Measurements from ENCODE around the gene OR51D1. TPM values are rescaled to one million over a fixed set of nuclear protein-coding genes. Genes with fewer than 3 reads are reported as not detected.

Gene OR51D1
- total and polyA plus RNA-seq, 9 of the 15 experiments (the other 6 are each of a cell fraction or from before 2014, with no cell fraction given) = not detected

DNA sequence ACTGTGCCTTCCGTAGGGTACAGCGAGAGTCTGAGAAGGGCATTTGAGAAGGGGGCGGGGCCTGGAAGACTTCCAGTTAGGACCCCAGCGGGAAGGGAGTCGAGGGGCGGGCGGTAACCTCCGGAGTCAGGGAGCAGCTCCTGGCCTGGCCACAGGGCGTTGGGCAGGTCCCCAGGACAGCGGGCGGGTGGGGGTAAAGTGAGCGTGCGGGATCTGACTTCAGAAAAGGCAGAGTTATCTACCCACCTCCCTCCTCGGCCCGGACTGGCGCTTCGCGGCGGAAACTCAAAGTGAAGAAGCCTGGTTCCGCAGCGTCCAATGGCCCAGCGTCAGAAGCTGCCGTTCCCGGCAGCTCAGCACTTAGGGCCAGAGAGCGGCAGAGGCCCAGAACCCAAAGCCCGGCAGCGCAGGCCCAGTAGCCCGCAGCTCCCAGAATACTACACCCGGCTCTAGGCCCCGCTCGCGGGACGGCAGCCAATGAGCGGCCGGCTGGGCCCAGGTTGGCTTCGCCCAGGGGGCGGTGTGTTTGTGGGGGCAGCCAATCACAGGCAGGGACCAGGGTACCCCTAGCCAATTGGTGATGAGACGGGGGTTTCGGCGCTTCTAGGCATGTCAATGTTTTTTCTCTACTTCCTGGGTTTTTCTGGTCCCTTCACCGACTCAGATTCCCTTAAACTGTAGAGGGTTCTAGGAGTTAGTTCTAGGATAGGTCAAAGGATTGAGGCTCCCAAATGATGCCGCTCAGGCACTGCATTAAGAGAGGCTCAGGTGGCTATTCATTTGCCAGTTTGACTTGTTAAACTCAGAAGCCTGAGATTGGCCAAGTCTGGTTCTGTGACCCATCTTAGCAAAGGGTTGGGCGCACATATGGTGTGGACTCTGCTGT lies 29.3 kb upstream of the OR51D1 start, which contains the start of gene TRIM68 (continued):
- no peak for TF ChIP-seq JUN (IDR thresholded peaks at IDR 0.05; ENCODE audit: borderline replicate concordance, low read depth, low read length)
- no peak for TF ChIP-seq JUN (CRISPR knock-in tag; IDR thresholded peaks at IDR 0.05; ENCODE audit: borderline replicate concordance)
- TF ChIP-seq HNRNPUL1 (IDR thresholded peaks at IDR 0.05; ENCODE audit: low read length) = no peak
- no peak for TF ChIP-seq DPF2 (IDR thresholded peaks at IDR 0.05)
- TF ChIP-seq, protein P1, sequence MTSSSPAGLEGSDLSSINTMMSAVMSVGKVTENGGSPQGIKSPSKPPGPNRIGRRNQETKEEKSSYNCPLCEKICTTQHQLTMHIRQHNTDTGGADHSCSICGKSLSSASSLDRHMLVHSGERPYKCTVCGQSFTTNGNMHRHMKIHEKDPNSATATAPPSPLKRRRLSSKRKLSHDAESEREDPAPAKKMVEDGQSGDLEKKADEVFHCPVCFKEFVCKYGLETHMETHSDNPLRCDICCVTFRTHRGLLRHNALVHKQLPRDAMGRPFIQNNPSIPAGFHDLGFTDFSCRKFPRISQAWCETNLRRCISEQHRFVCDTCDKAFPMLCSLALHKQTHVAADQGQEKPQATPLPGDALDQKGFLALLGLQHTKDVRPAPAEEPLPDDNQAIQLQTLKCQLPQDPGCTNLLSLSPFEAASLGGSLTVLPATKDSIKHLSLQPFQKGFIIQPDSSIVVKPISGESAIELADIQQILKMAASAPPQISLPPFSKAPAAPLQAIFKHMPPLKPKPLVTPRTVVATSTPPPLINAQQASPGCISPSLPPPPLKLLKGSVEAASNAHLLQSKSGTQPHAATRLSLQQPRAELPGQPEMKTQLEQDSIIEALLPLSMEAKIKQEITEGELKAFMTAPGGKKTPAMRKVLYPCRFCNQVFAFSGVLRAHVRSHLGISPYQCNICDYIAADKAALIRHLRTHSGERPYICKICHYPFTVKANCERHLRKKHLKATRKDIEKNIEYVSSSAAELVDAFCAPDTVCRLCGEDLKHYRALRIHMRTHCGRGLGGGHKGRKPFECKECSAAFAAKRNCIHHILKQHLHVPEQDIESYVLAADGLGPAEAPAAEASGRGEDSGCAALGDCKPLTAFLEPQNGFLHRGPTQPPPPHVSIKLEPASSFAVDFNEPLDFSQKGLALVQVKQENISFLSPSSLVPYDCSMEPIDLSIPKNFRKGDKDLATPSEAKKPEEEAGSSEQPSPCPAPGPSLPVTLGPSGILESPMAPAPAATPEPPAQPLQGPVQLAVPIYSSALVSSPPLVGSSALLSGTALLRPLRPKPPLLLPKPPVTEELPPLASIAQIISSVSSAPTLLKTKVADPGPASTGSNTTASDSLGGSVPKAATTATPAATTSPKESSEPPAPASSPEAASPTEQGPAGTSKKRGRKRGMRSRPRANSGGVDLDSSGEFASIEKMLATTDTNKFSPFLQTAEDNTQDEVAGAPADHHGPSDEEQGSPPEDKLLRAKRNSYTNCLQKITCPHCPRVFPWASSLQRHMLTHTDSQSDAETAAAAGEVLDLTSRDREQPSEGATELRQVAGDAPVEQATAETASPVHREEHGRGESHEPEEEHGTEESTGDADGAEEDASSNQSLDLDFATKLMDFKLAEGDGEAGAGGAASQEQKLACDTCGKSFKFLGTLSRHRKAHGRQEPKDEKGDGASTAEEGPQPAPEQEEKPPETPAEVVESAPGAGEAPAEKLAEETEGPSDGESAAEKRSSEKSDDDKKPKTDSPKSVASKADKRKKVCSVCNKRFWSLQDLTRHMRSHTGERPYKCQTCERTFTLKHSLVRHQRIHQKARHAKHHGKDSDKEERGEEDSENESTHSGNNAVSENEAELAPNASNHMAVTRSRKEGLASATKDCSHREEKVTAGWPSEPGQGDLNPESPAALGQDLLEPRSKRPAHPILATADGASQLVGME (CRISPR knock-in tag; IDR thresholded peaks at IDR 0.05) = 0 out of 2 replicates have a peak, but pooled peaks have one; percentile 35
- no peak for TF ChIP-seq POLR3A (IDR thresholded peaks at IDR 0.05; ENCODE audit: borderline replicate concordance, extremely low read depth, insufficient read depth, insufficient read length)
- TF ChIP-seq, protein P2, sequence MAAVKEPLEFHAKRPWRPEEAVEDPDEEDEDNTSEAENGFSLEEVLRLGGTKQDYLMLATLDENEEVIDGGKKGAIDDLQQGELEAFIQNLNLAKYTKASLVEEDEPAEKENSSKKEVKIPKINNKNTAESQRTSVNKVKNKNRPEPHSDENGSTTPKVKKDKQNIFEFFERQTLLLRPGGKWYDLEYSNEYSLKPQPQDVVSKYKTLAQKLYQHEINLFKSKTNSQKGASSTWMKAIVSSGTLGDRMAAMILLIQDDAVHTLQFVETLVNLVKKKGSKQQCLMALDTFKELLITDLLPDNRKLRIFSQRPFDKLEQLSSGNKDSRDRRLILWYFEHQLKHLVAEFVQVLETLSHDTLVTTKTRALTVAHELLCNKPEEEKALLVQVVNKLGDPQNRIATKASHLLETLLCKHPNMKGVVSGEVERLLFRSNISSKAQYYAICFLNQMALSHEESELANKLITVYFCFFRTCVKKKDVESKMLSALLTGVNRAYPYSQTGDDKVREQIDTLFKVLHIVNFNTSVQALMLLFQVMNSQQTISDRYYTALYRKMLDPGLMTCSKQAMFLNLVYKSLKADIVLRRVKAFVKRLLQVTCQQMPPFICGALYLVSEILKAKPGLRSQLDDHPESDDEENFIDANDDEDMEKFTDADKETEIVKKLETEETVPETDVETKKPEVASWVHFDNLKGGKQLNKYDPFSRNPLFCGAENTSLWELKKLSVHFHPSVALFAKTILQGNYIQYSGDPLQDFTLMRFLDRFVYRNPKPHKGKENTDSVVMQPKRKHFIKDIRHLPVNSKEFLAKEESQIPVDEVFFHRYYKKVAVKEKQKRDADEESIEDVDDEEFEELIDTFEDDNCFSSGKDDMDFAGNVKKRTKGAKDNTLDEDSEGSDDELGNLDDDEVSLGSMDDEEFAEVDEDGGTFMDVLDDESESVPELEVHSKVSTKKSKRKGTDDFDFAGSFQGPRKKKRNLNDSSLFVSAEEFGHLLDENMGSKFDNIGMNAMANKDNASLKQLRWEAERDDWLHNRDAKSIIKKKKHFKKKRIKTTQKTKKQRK (IDR thresholded peaks at IDR 0.05; ENCODE audit: borderline replicate concordance, low read depth, low read length) = peak; percentile 57; the same call in 1 of the 2 replicates
- TF ChIP-seq HNRNPH1 (optimal IDR thresholded peaks at IDR 0.05; ENCODE audit: low read depth, low read length) = no peak
- TF ChIP-seq, protein P3, sequence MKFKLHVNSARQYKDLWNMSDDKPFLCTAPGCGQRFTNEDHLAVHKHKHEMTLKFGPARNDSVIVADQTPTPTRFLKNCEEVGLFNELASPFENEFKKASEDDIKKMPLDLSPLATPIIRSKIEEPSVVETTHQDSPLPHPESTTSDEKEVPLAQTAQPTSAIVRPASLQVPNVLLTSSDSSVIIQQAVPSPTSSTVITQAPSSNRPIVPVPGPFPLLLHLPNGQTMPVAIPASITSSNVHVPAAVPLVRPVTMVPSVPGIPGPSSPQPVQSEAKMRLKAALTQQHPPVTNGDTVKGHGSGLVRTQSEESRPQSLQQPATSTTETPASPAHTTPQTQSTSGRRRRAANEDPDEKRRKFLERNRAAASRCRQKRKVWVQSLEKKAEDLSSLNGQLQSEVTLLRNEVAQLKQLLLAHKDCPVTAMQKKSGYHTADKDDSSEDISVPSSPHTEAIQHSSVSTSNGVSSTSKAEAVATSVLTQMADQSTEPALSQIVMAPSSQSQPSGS (CRISPR knock-in tag; IDR thresholded peaks at IDR 0.05) = no peak
- TF ChIP-seq SREBF1 (IDR thresholded peaks at IDR 0.05; ENCODE audit: borderline replicate concordance, low read depth, low read length) = no peak
- no peak for TF ChIP-seq ZNF436 (CRISPR knock-in tag; IDR thresholded peaks at IDR 0.05)
- no peak for TF ChIP-seq ZKSCAN3 (CRISPR knock-in tag; IDR thresholded peaks at IDR 0.05)
- no peak for TF ChIP-seq GATAD2B (IDR thresholded peaks at IDR 0.05; ENCODE audit: borderline replicate concordance)
- no peak for TF ChIP-seq BACH1 (tag; IDR thresholded peaks at IDR 0.05)
- no peak for TF ChIP-seq NFE2L1 (tag; IDR thresholded peaks at IDR 0.05; ENCODE audit: borderline replicate concordance, low read depth)
- no peak for TF ChIP-seq SIN3B (IDR thresholded peaks at IDR 0.05; ENCODE audit: low read depth)
- peak; percentile 90 for TF ChIP-seq RBFOX2 (IDR thresholded peaks at IDR 0.05; ENCODE audit: low read depth, low read length)

Data from K562 (cell line).